ENCODE data around the gene PLPPR4.

DNA sequence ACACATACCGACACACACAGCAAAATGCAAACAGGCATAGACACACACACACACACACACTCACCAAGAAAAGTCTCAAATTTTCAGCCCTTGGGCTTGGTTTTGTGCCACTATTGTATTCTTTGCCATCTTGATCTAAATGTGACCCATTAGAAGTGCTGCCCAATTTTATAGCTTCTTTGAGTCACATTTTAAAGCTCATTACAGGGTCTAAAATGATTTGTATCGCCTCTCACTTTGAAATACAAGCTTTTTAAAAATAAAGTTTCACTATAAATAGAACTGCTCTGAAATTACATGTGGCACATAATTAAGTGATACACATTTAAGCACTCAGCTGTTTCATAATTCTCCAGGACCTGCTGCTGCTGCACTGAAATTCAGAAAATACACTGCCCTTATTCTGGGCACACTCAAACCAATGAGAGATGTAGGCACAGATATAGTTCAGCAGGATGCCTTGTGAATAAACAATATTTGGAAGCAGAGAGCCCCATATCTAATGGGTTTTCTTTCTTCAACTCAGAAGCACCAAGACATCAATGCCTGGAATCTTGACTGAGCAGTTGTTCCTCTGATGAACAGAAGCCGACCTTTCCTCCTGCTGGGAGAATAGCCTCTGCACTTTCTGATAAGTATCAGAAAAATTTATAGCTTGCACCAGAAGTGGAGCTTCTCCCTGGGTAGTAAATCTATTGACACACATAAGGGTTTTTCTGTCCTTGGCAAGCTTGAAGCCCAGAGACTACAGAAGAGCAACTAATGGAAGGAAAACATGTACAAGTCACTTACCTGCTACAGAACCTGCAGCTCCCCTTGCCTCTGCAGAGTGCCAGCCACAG is 37.0 kb upstream of the PLPPR4 start:
- TF ChIP-seq, protein P1, sequence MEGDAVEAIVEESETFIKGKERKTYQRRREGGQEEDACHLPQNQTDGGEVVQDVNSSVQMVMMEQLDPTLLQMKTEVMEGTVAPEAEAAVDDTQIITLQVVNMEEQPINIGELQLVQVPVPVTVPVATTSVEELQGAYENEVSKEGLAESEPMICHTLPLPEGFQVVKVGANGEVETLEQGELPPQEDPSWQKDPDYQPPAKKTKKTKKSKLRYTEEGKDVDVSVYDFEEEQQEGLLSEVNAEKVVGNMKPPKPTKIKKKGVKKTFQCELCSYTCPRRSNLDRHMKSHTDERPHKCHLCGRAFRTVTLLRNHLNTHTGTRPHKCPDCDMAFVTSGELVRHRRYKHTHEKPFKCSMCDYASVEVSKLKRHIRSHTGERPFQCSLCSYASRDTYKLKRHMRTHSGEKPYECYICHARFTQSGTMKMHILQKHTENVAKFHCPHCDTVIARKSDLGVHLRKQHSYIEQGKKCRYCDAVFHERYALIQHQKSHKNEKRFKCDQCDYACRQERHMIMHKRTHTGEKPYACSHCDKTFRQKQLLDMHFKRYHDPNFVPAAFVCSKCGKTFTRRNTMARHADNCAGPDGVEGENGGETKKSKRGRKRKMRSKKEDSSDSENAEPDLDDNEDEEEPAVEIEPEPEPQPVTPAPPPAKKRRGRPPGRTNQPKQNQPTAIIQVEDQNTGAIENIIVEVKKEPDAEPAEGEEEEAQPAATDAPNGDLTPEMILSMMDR (IDR thresholded peaks at IDR 0.05): no peak
- no peak for TF ChIP-seq EP300 (IDR thresholded peaks at IDR 0.05)
- no peak for TF ChIP-seq POLR2AphosphoS5 (IDR thresholded peaks at IDR 0.05)
- TF ChIP-seq POLR2A (IDR thresholded peaks at IDR 0.05): no peak

Measured in suprapubic skin (tissue), 4 donors.